HepG2 (cell line): ENCODE results near the gene MAP3K9. TPM values are rescaled to one million over a fixed set of nuclear protein-coding genes. Genes with fewer than 3 reads are reported as not detected.

ENCODE experiments used
- CEBPB ChIP-seq: IDR thresholded peaks from 2 replicates; pipeline ENCODE4 v1.6.1; 2011; ENCODE audit warnings: low read depth, low read length, improper control_type of control experiment, borderline replicate concordance
- HDAC2 ChIP-seq: sonication (generic); formaldehyde crosslinking; IDR thresholded peaks from 2 replicates; pipeline ENCODE4 v1.4.0; 2020; ENCODE audit warnings: missing genetic modification reagents
- HMG20A ChIP-seq: IDR thresholded peaks from 2 replicates; pipeline ENCODE4 v1.6.1; 2016; ENCODE audit warnings: borderline replicate concordance
- HOXA5 ChIP-seq: sonication (generic); formaldehyde crosslinking; IDR thresholded peaks from 2 replicates; pipeline ENCODE4 v1.4.0; 2020; ENCODE audit warnings: missing genetic modification reagents
- KAT7 ChIP-seq: IDR thresholded peaks from 2 replicates; pipeline ENCODE4 v1.6.1; 2018; ENCODE audit warnings: borderline replicate concordance, missing compliant biosample characterization
- KLF12 ChIP-seq: sonication (generic); formaldehyde crosslinking; IDR thresholded peaks from 2 replicates; pipeline ENCODE4 v1.4.0; 2020; ENCODE audit warnings: missing genetic modification reagents, borderline replicate concordance
- KLF6 ChIP-seq: IDR thresholded peaks from 2 replicates; pipeline ENCODE4 v1.8.0; 2016; ENCODE audit warnings: missing biosample characterization, missing genetic modification reagents
- MAFG ChIP-seq: sonication (generic); formaldehyde crosslinking; IDR thresholded peaks from 2 replicates; pipeline ENCODE4 v1.5.1; 2020; ENCODE audit warnings: mild to moderate bottlenecking, missing genetic modification reagents
- MED8 ChIP-seq: sonication (generic); formaldehyde crosslinking; IDR thresholded peaks from 2 replicates; pipeline ENCODE4 v1.8.1; 2023; ENCODE audit warnings: mild to moderate bottlenecking, missing genetic modification reagents; ENCODE audit not compliant: insufficient replicate concordance
- MIXL1 ChIP-seq: IDR thresholded peaks from 2 replicates; pipeline ENCODE4 v1.6.1; 2016
- NFYB ChIP-seq: sonication (generic); formaldehyde crosslinking; IDR thresholded peaks from 2 replicates; pipeline ENCODE4 v1.4.0; 2020; ENCODE audit warnings: missing genetic modification reagents
- NRL ChIP-seq: sonication (generic); formaldehyde crosslinking; IDR thresholded peaks from 2 replicates; pipeline ENCODE4 v1.5.0; 2020; ENCODE audit warnings: missing genetic modification reagents, mild to moderate bottlenecking, moderate library complexity, borderline replicate concordance
- PHF8 ChIP-seq: sonication (generic); formaldehyde crosslinking; IDR thresholded peaks from 2 replicates; pipeline ENCODE4 v1.5.0; 2020; ENCODE audit warnings: missing genetic modification reagents
- PTBP1 ChIP-seq: fragments of 200-400 bp; formaldehyde crosslinking; IDR thresholded peaks from 2 replicates; pipeline ENCODE4 v1.6.1; 2018; ENCODE audit warnings: low read length, low read depth; ENCODE audit not compliant: poor library complexity, severe bottlenecking
- RBAK ChIP-seq: sonication (generic); formaldehyde crosslinking; IDR thresholded peaks from 2 replicates; pipeline ENCODE4 v1.5.1; 2020; ENCODE audit warnings: mild to moderate bottlenecking, missing genetic modification reagents
- SATB2 ChIP-seq: sonication (generic); formaldehyde crosslinking; IDR thresholded peaks from 2 replicates; pipeline ENCODE4 v1.5.0; 2020; ENCODE audit warnings: missing genetic modification reagents
- SIX1 ChIP-seq: sonication (generic); formaldehyde crosslinking; IDR thresholded peaks from 2 replicates; pipeline ENCODE4 v1.4.0; 2020; ENCODE audit warnings: missing genetic modification reagents, borderline replicate concordance
- SP1 ChIP-seq, 2 experiments: fragments of 450-650 bp in 1 of 2; sonication (generic) in 1 of 2; formaldehyde crosslinking in 1 of 2; IDR thresholded peaks; 2 replicates each; pipeline versions ENCODE4 v1.4.0 to v1.6.1; 2016 to 2020; ENCODE audit warnings: missing genetic modification reagents in 1 of 2
- TP53 ChIP-seq: sonication (generic); formaldehyde crosslinking; conservative IDR thresholded peaks from 2 replicates; pipeline ENCODE4 v1.4.0; 2020; ENCODE audit warnings: missing genetic modification reagents
- ZFP36L1 ChIP-seq: sonication (generic); formaldehyde crosslinking; IDR thresholded peaks from 2 replicates; pipeline ENCODE4 v1.8.0; 2022; ENCODE audit warnings: mild to moderate bottlenecking, missing genetic modification reagents, moderate library complexity
- ZFP90 ChIP-seq: sonication (generic); formaldehyde crosslinking; IDR thresholded peaks from 2 replicates; pipeline ENCODE4 v1.8.0; 2022; ENCODE audit warnings: missing genetic modification reagents, mild to moderate bottlenecking, inconsistent platforms, borderline replicate concordance
- ZNF274 ChIP-seq: sonication (generic); formaldehyde crosslinking; IDR thresholded peaks from 2 replicates; pipeline ENCODE4 v1.5.1; 2020; ENCODE audit warnings: mild to moderate bottlenecking, missing genetic modification reagents
- ZNF501 ChIP-seq: sonication (generic); formaldehyde crosslinking; IDR thresholded peaks from 2 replicates; pipeline ENCODE4 v1.5.1; 2020; ENCODE audit warnings: mild to moderate bottlenecking, moderate library complexity, missing genetic modification reagents
- ZNF550 ChIP-seq: sonication (generic); formaldehyde crosslinking; IDR thresholded peaks from 2 replicates; pipeline ENCODE4 v1.4.0; 2020; ENCODE audit warnings: mild to moderate bottlenecking, missing genetic modification reagents, borderline replicate concordance
- ZNF577 ChIP-seq: sonication (generic); formaldehyde crosslinking; IDR thresholded peaks from 2 replicates; pipeline ENCODE4 v1.4.0; 2020; ENCODE audit warnings: mild to moderate bottlenecking, low read depth, missing genetic modification reagents, borderline replicate concordance
- polyA plus RNA-seq, 8 experiments: library from polyadenylated mRNA; depleted of rRNA in 3 of 8; stranded (reverse) in 7 of 8; unstranded in 1 of 8; fragments of >200 nt; fragmentation: Illumina TruSeq in 4 of 8; extraction: Trizol in 4 of 8; gene quantifications; 2 replicates each; pipeline versions ENCODE4 v1.2.1 to v1.2.3, GENCODE V29; 2011 to 2016; ENCODE audit warnings: low read depth in 4 of 8, missing spikeins in 1 of 8, mixed read lengths in 1 of 8; ENCODE audit not compliant: insufficient read depth in 1 of 8
- total RNA-seq, 5 experiments: library from RNA; depleted of rRNA; stranded (reverse); fragments of >200 nt; fragmentation: Illumina TruSeq; extraction: Trizol; gene quantifications; 2 replicates each; pipeline ENCODE4 v1.2.3, GENCODE V29; 2016; ENCODE audit warnings: low read depth in 1 of 5
- TF ChIP-seq, protein P1 (sequence below): sonication (generic); formaldehyde crosslinking; IDR thresholded peaks from 2 replicates; pipeline ENCODE4 v1.5.1; 2020; ENCODE audit warnings: missing genetic modification reagents, mild to moderate bottlenecking, borderline replicate concordance
- TF ChIP-seq, protein P2 (sequence below): IDR thresholded peaks from 2 replicates; pipeline ENCODE4 v1.6.1; 2016; ENCODE audit warnings: low read depth, control low read depth
- TF ChIP-seq, protein P3 (sequence below): sonication (generic); formaldehyde crosslinking; IDR thresholded peaks from 2 replicates; pipeline ENCODE4 v1.5.1; 2020; ENCODE audit warnings: mild to moderate bottlenecking, missing genetic modification reagents, moderate library complexity

MAP3K9 gene
- total and polyA plus RNA-seq, 2 of the 13 experiments (the other 11 are each of a cell fraction or from before 2014, with no cell fraction given) = 4.3 to 4.5 TPM

DNA sequence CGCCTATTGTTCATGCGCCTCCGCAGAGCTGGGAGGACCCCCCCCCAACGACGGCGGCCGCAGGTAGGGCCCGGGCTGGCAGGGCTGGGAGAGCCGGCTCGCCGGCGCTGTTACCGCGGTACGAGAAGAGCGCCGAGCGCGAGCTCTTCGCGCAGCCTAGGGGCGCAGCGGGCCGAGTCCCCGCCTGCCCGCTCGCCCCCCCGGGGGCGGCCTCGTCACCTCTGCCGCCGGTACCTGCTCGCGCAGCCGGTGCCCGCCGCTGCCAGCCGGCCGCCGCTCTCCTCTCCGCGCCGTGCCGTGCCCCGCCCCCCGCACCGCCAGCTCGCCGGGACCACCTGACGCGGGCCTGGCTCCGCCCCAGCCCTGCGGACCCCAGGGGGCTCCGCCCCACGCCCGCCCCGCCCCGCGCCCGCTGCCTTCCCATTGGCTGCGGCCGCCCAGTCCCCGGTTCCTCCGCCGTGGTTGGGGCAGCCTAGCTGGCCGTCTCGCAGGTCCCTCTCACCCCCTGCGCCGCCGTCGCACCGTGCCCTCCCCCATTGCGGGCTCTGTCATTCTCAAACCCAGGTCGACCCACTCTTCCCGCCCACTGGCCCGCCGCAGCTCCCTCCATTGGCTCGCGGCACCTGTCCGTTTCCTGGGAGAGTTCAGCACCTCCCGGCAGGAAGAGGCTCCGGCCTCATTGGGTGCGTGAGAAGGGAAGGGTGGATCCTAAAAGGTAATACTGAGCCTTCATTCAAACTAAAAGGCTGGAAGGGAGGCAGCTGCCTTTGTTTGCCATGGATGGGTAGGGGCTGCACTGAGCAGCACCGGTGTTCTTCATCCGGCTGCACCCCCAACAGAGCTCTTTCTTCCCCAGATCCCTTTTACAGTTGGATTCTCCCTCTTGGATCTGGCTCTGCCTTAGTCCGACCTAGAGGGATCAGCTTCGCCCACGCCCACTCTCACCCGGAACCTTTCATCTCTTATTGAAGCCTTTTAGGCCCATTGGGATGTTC is at the start of gene MAP3K9 (continued):
- TF ChIP-seq ZNF577 (CRISPR knock-in tag) = no peak
- TF ChIP-seq ZFP36L1 = no peak
- no peak for TF ChIP-seq ZNF550 (CRISPR knock-in tag)
- TF ChIP-seq, protein P1, sequence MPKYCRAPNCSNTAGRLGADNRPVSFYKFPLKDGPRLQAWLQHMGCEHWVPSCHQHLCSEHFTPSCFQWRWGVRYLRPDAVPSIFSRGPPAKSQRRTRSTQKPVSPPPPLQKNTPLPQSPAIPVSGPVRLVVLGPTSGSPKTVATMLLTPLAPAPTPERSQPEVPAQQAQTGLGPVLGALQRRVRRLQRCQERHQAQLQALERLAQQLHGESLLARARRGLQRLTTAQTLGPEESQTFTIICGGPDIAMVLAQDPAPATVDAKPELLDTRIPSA (CRISPR knock-in tag) = no peak
- no peak for TF ChIP-seq MED8 (CRISPR knock-in tag)
- no peak for TF ChIP-seq CEBPB
- TF ChIP-seq MIXL1 (CRISPR knock-in tag) = 0 out of 2 replicates have a peak, but pooled peaks have one; percentile 31
- TF ChIP-seq KLF6 (CRISPR knock-in tag) = no peak
- peak; percentile 88 for TF ChIP-seq NFYB (CRISPR knock-in tag)
- TF ChIP-seq PHF8 (CRISPR knock-in tag) = peak; percentile 22; the same call in 1 of the 2 replicates
- TF ChIP-seq TP53 (CRISPR knock-in tag) = no peak
- no peak; the same call in 1 of the 2 replicates for TF ChIP-seq HMG20A (CRISPR knock-in tag)
- TF ChIP-seq HOXA5 (CRISPR knock-in tag) = no peak
- TF ChIP-seq ZFP90 (CRISPR knock-in tag) = no peak
- no peak for TF ChIP-seq ZNF274 (CRISPR knock-in tag)
- TF ChIP-seq, protein P2, sequence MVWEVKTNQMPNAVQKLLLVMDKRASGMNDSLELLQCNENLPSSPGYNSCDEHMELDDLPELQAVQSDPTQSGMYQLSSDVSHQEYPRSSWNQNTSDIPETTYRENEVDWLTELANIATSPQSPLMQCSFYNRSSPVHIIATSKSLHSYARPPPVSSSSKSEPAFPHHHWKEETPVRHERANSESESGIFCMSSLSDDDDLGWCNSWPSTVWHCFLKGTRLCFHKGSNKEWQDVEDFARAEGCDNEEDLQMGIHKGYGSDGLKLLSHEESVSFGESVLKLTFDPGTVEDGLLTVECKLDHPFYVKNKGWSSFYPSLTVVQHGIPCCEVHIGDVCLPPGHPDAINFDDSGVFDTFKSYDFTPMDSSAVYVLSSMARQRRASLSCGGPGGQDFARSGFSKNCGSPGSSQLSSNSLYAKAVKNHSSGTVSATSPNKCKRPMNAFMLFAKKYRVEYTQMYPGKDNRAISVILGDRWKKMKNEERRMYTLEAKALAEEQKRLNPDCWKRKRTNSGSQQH (CRISPR knock-in tag) = peak; percentile 68; the same call in 1 of the 2 replicates
- no peak for TF ChIP-seq SATB2 (CRISPR knock-in tag)
- TF ChIP-seq HDAC2 (CRISPR knock-in tag) = 0 out of 2 replicates have a peak, but pooled peaks have one; percentile 37
- TF ChIP-seq ZNF501 (CRISPR knock-in tag) = 0 out of 2 replicates have a peak, but pooled peaks have one; percentile 18
- no peak for TF ChIP-seq KLF12
- no peak for TF ChIP-seq NRL (CRISPR knock-in tag)
- TF ChIP-seq SIX1 (CRISPR knock-in tag) = no peak
- TF ChIP-seq, protein P3, sequence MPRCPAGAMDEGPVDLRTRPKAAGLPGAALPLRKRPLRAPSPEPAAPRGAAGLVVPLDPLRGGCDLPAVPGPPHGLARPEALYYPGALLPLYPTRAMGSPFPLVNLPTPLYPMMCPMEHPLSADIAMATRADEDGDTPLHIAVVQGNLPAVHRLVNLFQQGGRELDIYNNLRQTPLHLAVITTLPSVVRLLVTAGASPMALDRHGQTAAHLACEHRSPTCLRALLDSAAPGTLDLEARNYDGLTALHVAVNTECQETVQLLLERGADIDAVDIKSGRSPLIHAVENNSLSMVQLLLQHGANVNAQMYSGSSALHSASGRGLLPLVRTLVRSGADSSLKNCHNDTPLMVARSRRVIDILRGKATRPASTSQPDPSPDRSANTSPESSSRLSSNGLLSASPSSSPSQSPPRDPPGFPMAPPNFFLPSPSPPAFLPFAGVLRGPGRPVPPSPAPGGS (CRISPR knock-in tag) = no peak
- TF ChIP-seq SP1 (IDR thresholded peaks at IDR 0.05) = no peak
- peak; percentile 58 for TF ChIP-seq SP1 (CRISPR knock-in tag; IDR thresholded peaks at IDR 0.05)
- no peak for TF ChIP-seq PTBP1
- no peak for TF ChIP-seq MAFG
- no peak; the same call in 1 of the 2 replicates for TF ChIP-seq KAT7 (CRISPR knock-in tag)
- TF ChIP-seq RBAK (CRISPR knock-in tag) = no peak
